DND-41 (cell line): ENCODE data around the gene GSTO1.

ENCODE experiments used
- EZH2 ChIP-seq: IDR thresholded peaks from 3 replicates; pipeline ENCODE4 v1.6.1; 2012; ENCODE audit warnings: borderline replicate concordance, low read depth, mild to moderate bottlenecking, moderate library complexity, low read length, inconsistent platforms; ENCODE audit not compliant: severe bottlenecking
- TF ChIP-seq, protein P1 (sequence below): IDR thresholded peaks from 2 replicates; pipeline ENCODE4 v1.5.1; 2012; ENCODE audit warnings: borderline replicate concordance, low read length, moderate library complexity, mild to moderate bottlenecking; ENCODE audit not compliant: poor library complexity, severe bottlenecking; ENCODE audit errors: extremely low read depth

DNA sequence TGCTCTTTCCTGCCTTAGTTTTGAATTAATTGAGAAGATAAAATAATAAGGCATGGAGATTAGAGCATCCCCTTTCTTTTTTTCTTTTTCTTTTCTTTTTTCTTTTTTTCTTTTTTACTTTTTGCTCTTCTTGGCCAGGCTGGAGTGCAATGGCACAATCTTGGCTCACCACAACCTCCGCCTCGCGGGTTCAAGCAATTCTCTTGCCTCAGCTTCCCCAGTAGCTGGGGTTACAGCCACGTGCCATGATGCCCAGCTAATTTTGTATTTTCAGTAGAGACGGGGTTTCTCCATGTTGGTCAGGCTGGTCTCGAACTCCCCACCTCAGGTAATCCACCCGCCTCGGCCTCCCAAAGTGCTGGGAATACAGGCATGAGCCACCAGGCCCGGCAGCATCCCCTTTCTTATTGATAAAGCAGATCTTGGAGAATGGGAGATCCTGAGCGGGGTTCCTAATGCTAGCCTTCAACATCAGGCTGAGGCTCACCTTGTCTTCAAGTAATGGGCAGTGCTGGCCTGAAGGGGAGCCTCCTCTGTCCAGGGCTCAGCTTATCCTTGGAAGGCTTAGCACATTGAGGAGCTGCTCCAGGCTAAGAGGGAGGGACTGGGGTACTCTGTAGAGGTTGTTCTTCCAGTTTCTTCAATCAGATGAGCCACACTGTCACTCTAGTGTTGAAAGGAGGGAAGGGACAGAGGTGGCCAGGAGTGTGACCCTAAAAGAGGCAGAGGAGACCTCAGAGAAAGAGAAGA is 42.2 kb downstream of the GSTO1 start:
- TF ChIP-seq, protein P1, sequence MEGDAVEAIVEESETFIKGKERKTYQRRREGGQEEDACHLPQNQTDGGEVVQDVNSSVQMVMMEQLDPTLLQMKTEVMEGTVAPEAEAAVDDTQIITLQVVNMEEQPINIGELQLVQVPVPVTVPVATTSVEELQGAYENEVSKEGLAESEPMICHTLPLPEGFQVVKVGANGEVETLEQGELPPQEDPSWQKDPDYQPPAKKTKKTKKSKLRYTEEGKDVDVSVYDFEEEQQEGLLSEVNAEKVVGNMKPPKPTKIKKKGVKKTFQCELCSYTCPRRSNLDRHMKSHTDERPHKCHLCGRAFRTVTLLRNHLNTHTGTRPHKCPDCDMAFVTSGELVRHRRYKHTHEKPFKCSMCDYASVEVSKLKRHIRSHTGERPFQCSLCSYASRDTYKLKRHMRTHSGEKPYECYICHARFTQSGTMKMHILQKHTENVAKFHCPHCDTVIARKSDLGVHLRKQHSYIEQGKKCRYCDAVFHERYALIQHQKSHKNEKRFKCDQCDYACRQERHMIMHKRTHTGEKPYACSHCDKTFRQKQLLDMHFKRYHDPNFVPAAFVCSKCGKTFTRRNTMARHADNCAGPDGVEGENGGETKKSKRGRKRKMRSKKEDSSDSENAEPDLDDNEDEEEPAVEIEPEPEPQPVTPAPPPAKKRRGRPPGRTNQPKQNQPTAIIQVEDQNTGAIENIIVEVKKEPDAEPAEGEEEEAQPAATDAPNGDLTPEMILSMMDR: no peak
- TF ChIP-seq EZH2: no peak
